Activated naive CD8-positive, alpha-beta T cell treated with anti-CD3 and anti-CD28 coated beads, Interleukin-2, amount 10 ng/mL, durations not matched to agents 7 days and 5 days (primary cell): ENCODE measurements around the gene GPR33. TPM values are rescaled to one million over a fixed set of nuclear protein-coding genes. Genes with fewer than 3 reads are reported as not detected.
"Not testable (repeated sequence)": the region's sequence is repeated elsewhere in the genome, so short reads cannot be mapped to it uniquely, and the experiment has no call there.

Experiments used
- ATAC-seq: fragments of 150-1000 bp; cut with Tn5 transposase; one replicate; pipeline ENCODE4 v1.10.0; 2021; ENCODE audit warnings: low read depth, moderate library complexity
- POLR2A ChIA-PET: fragments of 350-600 bp; sonication (Branson Sonifier 250); formaldehyde crosslinking; loops from one replicate; lab custom pipeline; 2021; ENCODE audit warnings: antibody characterized with exemption; lab: Charles Lee
- DNase-seq: peaks from one replicate; pipeline ENCODE4 v3.0.0; 2021
- H3K27ac Mint-ChIP-seq: one replicate; pipeline ENCODE4 v1.8.0; 2022; ENCODE audit warnings: mild to moderate bottlenecking, mixed read lengths
- H3K27me3 Mint-ChIP-seq: one replicate; pipeline ENCODE4 v1.8.0; 2022; ENCODE audit warnings: mild to moderate bottlenecking, moderate library complexity, mixed read lengths
- H3K36me3 Mint-ChIP-seq: one replicate; pipeline ENCODE4 v1.8.0; 2021; ENCODE audit warnings: mild to moderate bottlenecking, mixed read lengths
- H3K4me1 Mint-ChIP-seq: one replicate; pipeline ENCODE4 v1.8.0; 2021; ENCODE audit warnings: mixed read lengths
- H3K4me3 Mint-ChIP-seq: one replicate; pipeline ENCODE4 v1.8.0; 2022; ENCODE audit warnings: mild to moderate bottlenecking, moderate library complexity, mixed read lengths
- H3K9me3 Mint-ChIP-seq: one replicate; pipeline ENCODE4 v1.8.0; 2021; ENCODE audit warnings: mixed read lengths
- total RNA-seq, 2 experiments: library from RNA; stranded (reverse); gene quantifications; one replicate each; pipeline ENCODE4 v1.2.3, GENCODE V29; 2021

The GPR33 gene
- total RNA-seq, 2 experiments from 2014 or later, result not detected

- Mint-ChIP-seq H3K36me3 (no peaks in the 10 kb centered on the region), H3K4me3 (no peak overlapping the region), H3K27me3 (peaks cover 5% of the 10 kb centered on the region), H3K9me3 (no peaks in the 10 kb centered on the region), H3K27ac (no peak overlapping the region), H3K4me1 (no peaks in the 10 kb centered on the region)
- no peak for ATAC-seq
- POLR2A ChIA-PET, result no interaction called here
- no peak for DNase-seq
These were observed 1.1 kb downstream of the GPR33 start for GRCh38 chr14:31486764-31487163.

- Mint-ChIP-seq H3K4me3 (no peak overlapping the region), H3K9me3 (no peaks in the 10 kb centered on the region), H3K27me3 (peaks cover 7% of the 10 kb centered on the region), H3K36me3 (no peaks in the 10 kb centered on the region), H3K4me1 (no peaks in the 10 kb centered on the region), H3K27ac (no peak overlapping the region)
- ATAC-seq (no peak), DNase-seq (no peak)
- POLR2A ChIA-PET, result no interaction called here
These were observed 3.1 kb downstream of the GPR33 start for GRCh38 chr14:31484754-31485153.

- POLR2A ChIA-PET, result no interaction called here
- peaks cover 6% of the 10 kb centered on the region for H3K27me3 Mint-ChIP-seq
- H3K36me3 Mint-ChIP-seq, result no peaks in the 10 kb centered on the region
- H3K4me3 Mint-ChIP-seq, result no peak overlapping the region
- DNase-seq, result no peak
- ATAC-seq, result no peak
- H3K9me3 Mint-ChIP-seq, result no peaks in the 10 kb centered on the region
- no peak overlapping the region for H3K27ac Mint-ChIP-seq
- H3K4me1 Mint-ChIP-seq, result no peaks in the 10 kb centered on the region
These were observed 7.7 kb downstream of the GPR33 start for GRCh38 chr14:31480156-31480555.

GRCh38 chr14:31479027-31479426, 8.8 kb downstream of the GPR33 start:
- H3K9me3 Mint-ChIP-seq, result no peaks in the 10 kb centered on the region
- H3K36me3 Mint-ChIP-seq, result no peaks in the 10 kb centered on the region
- DNase-seq (no peak), ATAC-seq (no peak)
- H3K27ac Mint-ChIP-seq, result no peak overlapping the region
- POLR2A ChIA-PET, result no interaction called here
- H3K4me1 Mint-ChIP-seq, result no peaks in the 10 kb centered on the region
- peaks cover 6% of the 10 kb centered on the region for H3K27me3 Mint-ChIP-seq
- no peak overlapping the region for H3K4me3 Mint-ChIP-seq

- H3K27me3 Mint-ChIP-seq, result peaks cover 6% of the 10 kb centered on the region
- no peak for ATAC-seq
These were observed 10.6 kb downstream of the GPR33 start for GRCh38 chr14:31477248-31477647.

GRCh38 chr14:31476131-31476866, 11.5 kb downstream of the GPR33 start:
- Mint-ChIP-seq H3K4me1 (no peaks in the 10 kb centered on the region), H3K9me3 (peaks cover 2% of the 10 kb centered on the region), H3K4me3 (no peak overlapping the region), H3K27ac (no peak overlapping the region), H3K36me3 (no peaks in the 10 kb centered on the region), H3K27me3 (peaks cover 6% of the 10 kb centered on the region)
- ATAC-seq (no peak), DNase-seq (no peak)
- POLR2A ChIA-PET, result no interaction called here

More at GRCh38 chr14:31477248-31477647, 10.6 kb downstream of the GPR33 start:
- no peak overlapping the region for H3K4me3 Mint-ChIP-seq
- H3K9me3 Mint-ChIP-seq, result peaks cover 2% of the 10 kb centered on the region
- POLR2A ChIA-PET, result no interaction called here
- H3K36me3 Mint-ChIP-seq, result no peaks in the 10 kb centered on the region
- no peak overlapping the region for H3K27ac Mint-ChIP-seq
- no peak for DNase-seq
- H3K4me1 Mint-ChIP-seq, result no peaks in the 10 kb centered on the region

- no peak for ATAC-seq
- H3K27ac Mint-ChIP-seq, result no peak overlapping the region
- no peaks in the 10 kb centered on the region for H3K36me3 Mint-ChIP-seq
- peaks cover 4% of the 10 kb centered on the region for H3K27me3 Mint-ChIP-seq
- POLR2A ChIA-PET, result no interaction called here
- no peak overlapping the region for H3K4me3 Mint-ChIP-seq
- DNase-seq, result no peak
- H3K9me3 Mint-ChIP-seq, result peaks cover 1% of the 10 kb centered on the region
- H3K4me1 Mint-ChIP-seq, result no peaks in the 10 kb centered on the region
These were observed 21.3 kb downstream of the GPR33 start for GRCh38 chr14:31466554-31466953.

GRCh38 chr14:31465111-31465510, 22.7 kb downstream of the GPR33 start:
- peaks cover 1% of the 10 kb centered on the region for H3K9me3 Mint-ChIP-seq

GRCh38 chr14:31462450-31462849, 25.4 kb downstream of the GPR33 start:
- H3K9me3 Mint-ChIP-seq, H3K36me3 Mint-ChIP-seq, DNase-seq, H3K27me3 Mint-ChIP-seq, H3K27ac Mint-ChIP-seq, H3K4me3 Mint-ChIP-seq, ATAC-seq, H3K4me1 Mint-ChIP-seq, POLR2A ChIA-PET: not testable (repeated sequence)

More at GRCh38 chr14:31465111-31465510, 22.7 kb downstream of the GPR33 start:
- POLR2A ChIA-PET, result no interaction called here
- no peak overlapping the region for H3K4me3 Mint-ChIP-seq
- no peak for ATAC-seq
- H3K4me1 Mint-ChIP-seq, result no peaks in the 10 kb centered on the region
- DNase-seq, result no peak
- no peak overlapping the region for H3K27ac Mint-ChIP-seq
- no peaks in the 10 kb centered on the region for H3K36me3 Mint-ChIP-seq
- peaks cover 4% of the 10 kb centered on the region for H3K27me3 Mint-ChIP-seq

- no peak for ATAC-seq
- Mint-ChIP-seq H3K27ac (no peak overlapping the region), H3K27me3 (peaks cover 4% of the 10 kb centered on the region), H3K4me1 (peaks cover 9% of the 10 kb centered on the region), H3K9me3 (no peaks in the 10 kb centered on the region), H3K36me3 (no peaks in the 10 kb centered on the region), H3K4me3 (no peak overlapping the region)
- no peak for DNase-seq
- POLR2A ChIA-PET, result no interaction called here
These were observed 26.3 kb downstream of the GPR33 start for GRCh38 chr14:31461545-31461944.

- H3K36me3 Mint-ChIP-seq, result no peaks in the 10 kb centered on the region
- DNase-seq (no peak), ATAC-seq (no peak)
- POLR2A ChIA-PET, result interaction anchor here (0.8 to 2.1 kb wide), 7 partner anchors 26 to 836 kb away, joined by 3 to 22 read pairs (median 3); partner anchors contain the start of genes HEATR5A, HECTD1 and SCFD1
- no peaks in the 10 kb centered on the region for H3K27me3 Mint-ChIP-seq
- no peaks in the 10 kb centered on the region for H3K9me3 Mint-ChIP-seq
- H3K4me3 Mint-ChIP-seq, result peak overlapping the region; percentile 92
- H3K4me1 Mint-ChIP-seq, result peaks cover 17% of the 10 kb centered on the region
- H3K27ac Mint-ChIP-seq, result peak overlapping the region; percentile 92
These were observed 29.9 kb downstream of the GPR33 start for GRCh38 chr14:31457665-31458659.

- peaks cover 17% of the 10 kb centered on the region for H3K4me1 Mint-ChIP-seq
- no peaks in the 10 kb centered on the region for H3K36me3 Mint-ChIP-seq
- peak within 1 kb of the TSS; percentile 92 for H3K27ac Mint-ChIP-seq
- peak within 1 kb of the TSS; percentile 92 for H3K4me3 Mint-ChIP-seq
- H3K9me3 Mint-ChIP-seq, result no peaks in the 10 kb centered on the region
- POLR2A ChIA-PET, result interaction anchor here (0.5 to 2.1 kb wide), 8 partner anchors 25 to 835 kb away, joined by 3 to 22 read pairs (median 3); partner anchors contain the start of genes HEATR5A, HECTD1 and SCFD1
- H3K27me3 Mint-ChIP-seq, result no peaks in the 10 kb centered on the region
- ATAC-seq (peak; percentile 97), DNase-seq (peak; percentile 90)
These were observed 30.8 kb downstream of the GPR33 start, which contains the start of gene DTD2 for GRCh38 chr14:31456841-31457664. TSS of gene DTD2 (minus strand) at chr14:31457506. CDS start at chr14:31457393, 113 bp downstream.
